DMS53 treated with DMSO at 0.1 percent for 48 hours (cell line): ENCODE data around the gene CD58.

Source experiments
- DNase-seq: peaks from one replicate; lab custom pipeline; 2025; ENCODE audit not compliant: unreplicated experiment; lab: John Stamatoyannopoulos, UW

Gene CD58

GRCh38 chr1:116544588-116545358 is 26.1 kb downstream of the CD58 start:
- no peak for DNase-seq

- no peak for DNase-seq
These were observed 30.7 kb downstream of the CD58 start for GRCh38 chr1:116540088-116540487.

GRCh38 chr1:116538544-116538943 is 32.3 kb downstream of the CD58 start:
- peak; percentile 0 for DNase-seq

- DNase-seq: no peak
These were observed 32.9 kb downstream of the CD58 start for GRCh38 chr1:116537898-116538297.

GRCh38 chr1:116537040-116537831 is 33.6 kb downstream of the CD58 start:
- DNase-seq: no peak

GRCh38 chr1:116534014-116534739 is 36.6 kb downstream of the CD58 start:
- no peak for DNase-seq

GRCh38 chr1:116533429-116533820 is 37.4 kb downstream of the CD58 start:
- no peak for DNase-seq

- DNase-seq: no peak
These were observed 38.0 kb downstream of the CD58 start for GRCh38 chr1:116532671-116533428.

GRCh38 chr1:116531917-116532316 is 38.9 kb downstream of the CD58 start:
- DNase-seq: no peak

GRCh38 chr1:116529681-116530080 is 41.1 kb downstream of the CD58 start:
- no peak for DNase-seq

- DNase-seq: no peak
These were observed 41.6 kb downstream of the CD58 start for GRCh38 chr1:116529199-116529631.

- DNase-seq: no peak
These were observed 42.3 kb downstream of the CD58 start for GRCh38 chr1:116528329-116529083.

- no peak for DNase-seq
These were observed 45.4 kb downstream of the CD58 start for GRCh38 chr1:116525440-116525839.

GRCh38 chr1:116521186-116521585 is 49.6 kb downstream of the CD58 start:
- no peak for DNase-seq

GRCh38 chr1:116518400-116518799 is 52.4 kb downstream of the CD58 start:
- no peak for DNase-seq

GRCh38 chr1:116516631-116517030 is 54.2 kb downstream of the CD58 start:
- no peak for DNase-seq

- DNase-seq: no peak
These were observed 55.1 kb downstream of the CD58 start for GRCh38 chr1:116515702-116516101.

- no peak for DNase-seq
These were observed 55.9 kb downstream of the CD58 start for GRCh38 chr1:116514708-116515525.

- no peak for DNase-seq
These were observed 56.9 kb downstream of the CD58 start for GRCh38 chr1:116513956-116514355.
